PC-3 (cell line): ENCODE results near the gene PIGQ. TPM values are rescaled to one million over a fixed set of nuclear protein-coding genes. Genes with fewer than 3 reads are reported as not detected.

Experiments
- ATAC-seq: fragments of 200-7000 bp; cut with Tn5 transposase; 2 replicates; pipeline ENCODE4 v1.9.1; 2020; ENCODE audit warnings: mild to moderate bottlenecking, moderate library complexity
- BruUV-seq: library from RNA; stranded (reverse); fragments of 400-500 nt; replicated peaks from 2 replicates; lab custom pipeline; 2021; lab: Mats Ljungman, UMichigan
- CTCF ChIA-PET: fragments of 300-600 bp; sonication (Branson Sonifier 250); formaldehyde crosslinking; loops from one replicate; lab custom pipeline; 2022; ENCODE audit warnings: antibody characterized with exemption; lab: Charles Lee
- POLR2A ChIA-PET: fragments of 300-600 bp; sonication (Branson Sonifier 250); formaldehyde crosslinking; loops from one replicate; lab custom pipeline; 2022; ENCODE audit warnings: antibody characterized with exemption; ENCODE audit not compliant: unreplicated experiment; lab: Charles Lee
- DNase-seq: peaks from one replicate; pipeline ENCODE4 v3.0.0-alpha.2; 2015
- H2AFZ ChIP-seq: fragments of 300-600 bp; sonication (generic); 2 replicates; pipeline ENCODE4 v1.6.0; 2016; ENCODE audit warnings: antibody characterized with exemption, low read length
- H3F3A ChIP-seq: fragments of 300-600 bp; sonication (generic); one replicate; pipeline ENCODE4 v1.6.0; 2017; ENCODE audit warnings: antibody characterized with exemption, low read length, control low read depth, mild to moderate bottlenecking; ENCODE audit not compliant: unreplicated experiment
- H3K27ac ChIP-seq: fragments of 300-600 bp; sonication (generic); 2 replicates; pipeline ENCODE4 v1.5.1; 2016; ENCODE audit warnings: mild to moderate bottlenecking, low read length
- H3K27me3 ChIP-seq: fragments of 300-600 bp; sonication (generic); 2 replicates; pipeline ENCODE4 v1.6.1; 2016; ENCODE audit warnings: low read length, mixed read lengths
- H3K36me3 ChIP-seq: fragments of 300-600 bp; sonication (generic); 2 replicates; pipeline ENCODE4 v1.6.1; 2016; ENCODE audit warnings: low read depth, mixed run types, low read length, mixed read lengths
- H3K4me1 ChIP-seq: fragments of 300-600 bp; sonication (generic); 2 replicates; pipeline ENCODE4 v1.5.1; 2016; ENCODE audit warnings: low read length; ENCODE audit not compliant: insufficient read depth
- H3K4me2 ChIP-seq: fragments of 300-600 bp; sonication (generic); 2 replicates; pipeline ENCODE4 v1.6.0; 2016; ENCODE audit warnings: low read length
- H3K4me3 ChIP-seq: fragments of 300-600 bp; sonication (generic); 2 replicates; pipeline ENCODE4 v1.5.1; 2016; ENCODE audit warnings: mild to moderate bottlenecking, low read length, mixed read lengths
- H3K79me2 ChIP-seq: fragments of 300-600 bp; sonication (generic); 2 replicates; pipeline ENCODE4 v1.6.1; 2017; ENCODE audit warnings: low read length, mixed read lengths
- H3K9ac ChIP-seq: fragments of 300-600 bp; sonication (generic); 2 replicates; pipeline ENCODE4 v1.6.0; 2016; ENCODE audit warnings: mild to moderate bottlenecking, low read length
- H3K9me2 ChIP-seq: fragments of 300-600 bp; sonication (generic); replicated peaks from 2 replicates; pipeline ENCODE4 v1.6.1; 2016; ENCODE audit warnings: mixed run types, low read length, mixed read lengths
- H3K9me3 ChIP-seq: fragments of 300-600 bp; sonication (generic); 2 replicates; pipeline ENCODE4 v1.6.1; 2016; ENCODE audit warnings: low read length, mixed read lengths
- H4K20me1 ChIP-seq: fragments of 300-600 bp; sonication (generic); 2 replicates; pipeline ENCODE4 v1.6.1; 2016; ENCODE audit warnings: low read length, mixed read lengths
- EZH2 ChIP-seq: fragments of 300-600 bp; sonication (generic); IDR thresholded peaks from one replicate; pipeline ENCODE4 v1.6.1; 2017; ENCODE audit warnings: antibody characterized with exemption, mild to moderate bottlenecking, low read length; ENCODE audit not compliant: unreplicated experiment
- EZH2phosphoT487 ChIP-seq: fragments of 300-600 bp; sonication (generic); IDR thresholded peaks from 2 replicates; pipeline ENCODE4 v1.6.1; 2018; ENCODE audit warnings: mild to moderate bottlenecking, antibody characterized with exemption, low read length, borderline replicate concordance
- intact Hi-C: fragments of 100-400 bp; cut with micrococcal nuclease; formaldehyde crosslinking; loops from 2 replicates; pipeline ENCODE4 v1.9.0; 2023
- total RNA-seq: library from RNA; depleted of rRNA; stranded (reverse); fragments of >200 nt; gene quantifications from 2 replicates; pipeline ENCODE4 v1.2.3, GENCODE V29; 2014
- TF ChIP-seq, protein P1 (sequence below): fragments of 300-600 bp; sonication (generic); conservative IDR thresholded peaks from 2 replicates; pipeline ENCODE4 v1.5.1; 2017; ENCODE audit warnings: antibody characterized with exemption, low read depth, mild to moderate bottlenecking, low read length

The PIGQ gene
- total RNA-seq, 1 experiment from 2014 or later, result 36.0 TPM

GRCh38 chr16:533391-534123 is 36.2 kb upstream of the PIGQ start:
- CTCF ChIA-PET, result no interaction called here
- intact Hi-C loops, result no loop called here
- H3F3A ChIP-seq, result no peaks in the 10 kb centered on the region
- no peaks in the 10 kb centered on the region for H3K9me3 ChIP-seq
- no peaks in the 10 kb centered on the region; the same call in 1 of the 2 replicates for H3K36me3 ChIP-seq
- no peaks in the 10 kb centered on the region for H3K27me3 ChIP-seq
- DNase-seq, result no peak
- H3K4me3 ChIP-seq, result no peak overlapping the region
- peaks cover 98% of the 10 kb centered on the region for H3K79me2 ChIP-seq
- no TSS peak for BruUV-seq
- H2AFZ ChIP-seq, result no peak overlapping the region
- no peak overlapping the region for H3K4me2 ChIP-seq
- POLR2A ChIA-PET, result no interaction called here
- H3K27ac ChIP-seq, result no peak overlapping the region
- TF ChIP-seq, protein P1, sequence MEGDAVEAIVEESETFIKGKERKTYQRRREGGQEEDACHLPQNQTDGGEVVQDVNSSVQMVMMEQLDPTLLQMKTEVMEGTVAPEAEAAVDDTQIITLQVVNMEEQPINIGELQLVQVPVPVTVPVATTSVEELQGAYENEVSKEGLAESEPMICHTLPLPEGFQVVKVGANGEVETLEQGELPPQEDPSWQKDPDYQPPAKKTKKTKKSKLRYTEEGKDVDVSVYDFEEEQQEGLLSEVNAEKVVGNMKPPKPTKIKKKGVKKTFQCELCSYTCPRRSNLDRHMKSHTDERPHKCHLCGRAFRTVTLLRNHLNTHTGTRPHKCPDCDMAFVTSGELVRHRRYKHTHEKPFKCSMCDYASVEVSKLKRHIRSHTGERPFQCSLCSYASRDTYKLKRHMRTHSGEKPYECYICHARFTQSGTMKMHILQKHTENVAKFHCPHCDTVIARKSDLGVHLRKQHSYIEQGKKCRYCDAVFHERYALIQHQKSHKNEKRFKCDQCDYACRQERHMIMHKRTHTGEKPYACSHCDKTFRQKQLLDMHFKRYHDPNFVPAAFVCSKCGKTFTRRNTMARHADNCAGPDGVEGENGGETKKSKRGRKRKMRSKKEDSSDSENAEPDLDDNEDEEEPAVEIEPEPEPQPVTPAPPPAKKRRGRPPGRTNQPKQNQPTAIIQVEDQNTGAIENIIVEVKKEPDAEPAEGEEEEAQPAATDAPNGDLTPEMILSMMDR, result no peak
- TF ChIP-seq EZH2phosphoT487, result no peak
- TF ChIP-seq EZH2, result no peak
- H4K20me1 ChIP-seq, result peaks cover 32% of the 10 kb centered on the region
- no peak for ATAC-seq
- no peaks in the 10 kb centered on the region for H3K9me2 ChIP-seq
- H3K9ac ChIP-seq, result no peak overlapping the region
- peaks cover 32% of the 10 kb centered on the region for H3K4me1 ChIP-seq

DNA sequence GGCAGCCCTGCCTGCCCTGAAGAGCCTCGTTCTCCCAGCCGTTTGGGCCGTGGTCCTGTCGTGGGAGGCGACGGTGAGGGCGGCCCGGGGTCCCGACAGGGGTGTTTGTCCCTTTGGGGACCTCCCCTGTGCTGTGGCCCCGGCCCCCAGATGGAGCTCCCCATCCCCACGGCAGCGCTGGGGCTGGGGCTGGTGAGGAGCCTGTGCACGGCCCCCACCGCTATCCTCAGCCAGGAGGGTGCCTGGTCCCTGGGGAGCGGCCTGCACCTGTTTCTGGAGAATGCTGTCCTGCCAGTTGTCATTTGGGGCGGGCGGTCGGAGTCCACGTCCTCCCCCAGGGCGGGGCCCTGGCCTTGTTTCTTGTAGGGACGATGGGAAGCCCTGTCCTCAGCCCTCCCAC is 35.6 kb upstream of the PIGQ start:
- ATAC-seq (no peak), DNase-seq (no peak)
- Histone ChIP-seq H3K36me3 (no peaks in the 10 kb centered on the region; the same call in 1 of the 2 replicates), H3K79me2 (peaks cover 98% of the 10 kb centered on the region), H3K9me2 (no peaks in the 10 kb centered on the region), H3K4me1 (peaks cover 30% of the 10 kb centered on the region), H3K27me3 (no peaks in the 10 kb centered on the region), H3K27ac (no peak overlapping the region), H4K20me1 (peaks cover 27% of the 10 kb centered on the region), H3K4me2 (no peak overlapping the region), H3K9ac (no peak overlapping the region), H3F3A (no peaks in the 10 kb centered on the region), H3K4me3 (no peak overlapping the region), H2AFZ (no peak overlapping the region), H3K9me3 (no peaks in the 10 kb centered on the region)
- CTCF ChIA-PET, result no interaction called here
- no TSS peak for BruUV-seq
- intact Hi-C loops, result no loop called here
- no peak for TF ChIP-seq EZH2
- TF ChIP-seq, protein P1, result no peak
- no peak for TF ChIP-seq EZH2phosphoT487
- POLR2A ChIA-PET, result no interaction called here

DNA sequence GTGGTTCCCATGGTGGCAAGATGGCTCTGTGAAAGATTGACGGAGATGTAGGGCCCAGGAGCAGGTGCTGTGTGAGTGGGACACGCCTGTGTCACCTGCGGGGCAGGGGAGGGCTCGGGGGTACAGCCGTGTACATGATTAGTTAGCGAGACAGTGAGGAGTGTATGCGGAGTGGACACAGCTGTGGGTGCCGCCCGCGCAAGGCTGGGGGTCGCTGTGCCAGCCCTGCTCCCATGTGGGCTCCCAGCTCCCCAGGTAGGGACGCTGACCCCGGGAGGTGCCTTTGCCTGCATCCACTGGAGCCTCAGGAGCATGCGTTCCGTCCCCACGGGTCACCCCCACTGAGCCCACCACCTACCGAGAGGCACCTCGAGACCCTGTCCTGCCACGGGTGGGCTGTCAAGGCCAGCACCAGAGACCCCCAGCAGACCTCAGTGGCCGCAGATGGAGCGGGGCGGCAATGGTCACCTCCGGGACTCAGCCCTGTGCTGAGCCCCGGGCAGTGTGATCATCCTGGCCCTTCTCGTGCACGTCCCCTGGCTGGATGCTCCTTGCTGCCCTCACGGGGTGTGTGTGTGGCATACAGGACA is 34.8 kb upstream of the PIGQ start:
- H3K36me3 ChIP-seq, result no peaks in the 10 kb centered on the region; the same call in 1 of the 2 replicates
- ChIA-PET CTCF (no interaction called here), POLR2A (no interaction called here)
- DNase-seq (no peak), ATAC-seq (peak; percentile 72)
- TF ChIP-seq EZH2, result no peak
- TF ChIP-seq, protein P1, result peak; percentile 24; the same call in 1 of the 2 replicates
- H3K27me3 ChIP-seq, result no peaks in the 10 kb centered on the region
- H4K20me1 ChIP-seq, result peaks cover 18% of the 10 kb centered on the region
- peak overlapping the region; percentile 50 for H3K27ac ChIP-seq
- no peak overlapping the region; the same call in 1 of the 2 replicates for H3K4me3 ChIP-seq
- intact Hi-C loops, result no loop called here
- H3K9me3 ChIP-seq, result no peaks in the 10 kb centered on the region
- H2AFZ ChIP-seq, result no peak overlapping the region
- peaks cover 25% of the 10 kb centered on the region for H3K4me1 ChIP-seq
- peak overlapping the region; percentile 57 for H3K4me2 ChIP-seq
- BruUV-seq, result no TSS peak
- H3K9me2 ChIP-seq, result no peaks in the 10 kb centered on the region
- peaks cover 98% of the 10 kb centered on the region for H3K79me2 ChIP-seq
- H3F3A ChIP-seq, result no peaks in the 10 kb centered on the region
- peak overlapping the region; percentile 0; the same call in 1 of the 2 replicates for H3K9ac ChIP-seq
